GM23338 (cell line): ENCODE results near the gene MEIOC. TPM values are rescaled to one million over a fixed set of nuclear protein-coding genes. Genes with fewer than 3 reads are reported as not detected.

Experiments
- ATAC-seq: fragments of 200-7000 bp; cut with Tn5 transposase; 3 replicates; pipeline ENCODE4 v1.9.1; 2020
- DNase-seq: peaks from one replicate; pipeline ENCODE4 v3.0.0-alpha.2; 2015; ENCODE audit warnings: low spot score
- H2AFZ ChIP-seq: fragments of 200-600 bp; sonication (generic); 2 replicates; pipeline ENCODE4 v1.8.0; 2016; ENCODE audit warnings: antibody characterized with exemption, mild to moderate bottlenecking, moderate library complexity
- H3F3A ChIP-seq: fragments of 200-600 bp; sonication (generic); replicated peaks from 2 replicates; pipeline ENCODE4 v1.8.0; 2017; ENCODE audit warnings: antibody characterized with exemption, mixed run types, low read depth
- H3K27ac ChIP-seq: fragments of 200-600 bp; sonication (generic); 2 replicates; pipeline ENCODE4 v1.6.1; 2016; ENCODE audit warnings: low read depth
- H3K27me3 ChIP-seq: fragments of 200-600 bp; sonication (generic); 2 replicates; pipeline ENCODE4 v1.8.0; 2016; ENCODE audit warnings: mild to moderate bottlenecking, mixed run types, moderate library complexity; ENCODE audit not compliant: insufficient read depth
- H3K36me3 ChIP-seq: fragments of 200-600 bp; sonication (generic); 2 replicates; pipeline ENCODE4 v1.8.0; 2016; ENCODE audit warnings: mild to moderate bottlenecking; ENCODE audit not compliant: insufficient read depth
- H3K4me1 ChIP-seq: fragments of 200-600 bp; sonication (generic); 2 replicates; pipeline ENCODE4 v1.8.0; 2016; ENCODE audit warnings: mild to moderate bottlenecking, moderate library complexity; ENCODE audit not compliant: insufficient read depth
- H3K4me2 ChIP-seq: fragments of 200-600 bp; sonication (generic); 2 replicates; pipeline ENCODE4 v1.7.1; 2017; ENCODE audit warnings: mixed run types
- H3K4me3 ChIP-seq: fragments of 200-600 bp; sonication (generic); 2 replicates; pipeline ENCODE4 v1.6.1; 2016; ENCODE audit warnings: mixed run types
- H3K79me2 ChIP-seq: fragments of 200-600 bp; sonication (generic); replicated peaks from 2 replicates; pipeline ENCODE4 v1.8.0; 2017; ENCODE audit warnings: mild to moderate bottlenecking; ENCODE audit not compliant: insufficient read depth
- H3K9me2 ChIP-seq: fragments of 200-600 bp; sonication (generic); 2 replicates; pipeline ENCODE4 v1.8.0; 2017; ENCODE audit not compliant: insufficient read depth
- H4K20me1 ChIP-seq: fragments of 200-600 bp; sonication (generic); replicated peaks from 2 replicates; pipeline ENCODE4 v1.8.0; 2017; ENCODE audit warnings: mild to moderate bottlenecking; ENCODE audit not compliant: insufficient read depth
- H3K27ac Mint-ChIP-seq: 2 replicates; pipeline ENCODE4 v1.8.0; 2020; ENCODE audit warnings: inconsistent platforms, mild to moderate bottlenecking, moderate library complexity, mixed read lengths
- H3K27me3 Mint-ChIP-seq: 3 replicates; pipeline ENCODE4 v1.8.0; 2022; ENCODE audit warnings: low read depth, mild to moderate bottlenecking, moderate library complexity, mixed read lengths, inconsistent platforms; ENCODE audit not compliant: insufficient read depth, poor library complexity
- H3K36me3 Mint-ChIP-seq: 3 replicates; pipeline ENCODE4 v1.8.0; 2021; ENCODE audit warnings: low read depth, mild to moderate bottlenecking, inconsistent platforms, moderate library complexity, mixed read lengths
- H3K4me1 Mint-ChIP-seq: 3 replicates; pipeline ENCODE4 v1.8.0; 2020; ENCODE audit warnings: mild to moderate bottlenecking, inconsistent platforms, mixed read lengths
- H3K4me3 Mint-ChIP-seq: 3 replicates; pipeline ENCODE4 v1.8.0; 2021; ENCODE audit warnings: moderate library complexity, mild to moderate bottlenecking, inconsistent platforms, mixed read lengths
- H3K9me3 Mint-ChIP-seq: 3 replicates; pipeline ENCODE4 v1.8.0; 2020; ENCODE audit warnings: moderate library complexity, mild to moderate bottlenecking, inconsistent platforms, mixed read lengths
- EZH2phosphoT487 ChIP-seq: fragments of 200-600 bp; sonication (generic); IDR thresholded peaks from one replicate; pipeline ENCODE4 v1.8.1; 2018; ENCODE audit warnings: antibody characterized with exemption; ENCODE audit not compliant: unreplicated experiment
- NANOG ChIP-seq: IDR thresholded peaks from 2 replicates; pipeline ENCODE4 v1.6.1; 2016; ENCODE audit warnings: antibody characterized with exemption, borderline replicate concordance
- POLR2AphosphoS5 ChIP-seq: IDR thresholded peaks from 2 replicates; pipeline ENCODE4 v1.6.1; 2016; ENCODE audit warnings: antibody characterized with exemption, low read depth
- STAT1 ChIP-seq: IDR thresholded peaks from one replicate; pipeline ENCODE4 v1.6.1; 2016; ENCODE audit warnings: antibody characterized with exemption; ENCODE audit not compliant: unreplicated experiment
- ZNF114 ChIP-seq: fragments of 250-450 bp; sonication (Bioruptor Pico); IDR thresholded peaks from 2 replicates; pipeline ENCODE4 v1.5.0; 2020; ENCODE audit warnings: mild to moderate bottlenecking, moderate library complexity
- ZNF331 ChIP-seq: fragments of 250-450 bp; sonication (Bioruptor Pico); IDR thresholded peaks from 2 replicates; pipeline ENCODE4 v1.5.0; 2020; ENCODE audit warnings: low read depth, mild to moderate bottlenecking, moderate library complexity
- ZNF462 ChIP-seq: fragments of 250-450 bp; sonication (Bioruptor Pico); IDR thresholded peaks from 2 replicates; pipeline ENCODE4 v1.5.0; 2020; ENCODE audit warnings: mild to moderate bottlenecking, moderate library complexity
- polyA plus RNA-seq: library from polyadenylated mRNA; unstranded; fragments of >200 nt; fragmentation: Nextera tagmentation; extraction: Ambion mirVana; gene quantifications from 2 replicates; pipeline ENCODE4 v1.2.1, GENCODE V29; 2016
- total RNA-seq: library from RNA; depleted of rRNA; stranded (reverse); fragments of >200 nt; shearing (Covaris generic); gene quantifications from 2 replicates; pipeline ENCODE4 v1.2.3, GENCODE V29; 2014
- TF ChIP-seq, protein P1 (sequence below): IDR thresholded peaks from 2 replicates; pipeline ENCODE4 v1.6.1; 2016; ENCODE audit warnings: antibody characterized with exemption
- TF ChIP-seq, protein P2 (sequence below), 2 experiments: fragments of 200-600 bp in 1 of 2; sonication (generic) in 1 of 2; conservative IDR thresholded peaks; 2 replicates each; pipeline versions ENCODE4 v1.5.1 to v1.6.1; 2016 to 2017; ENCODE audit warnings: antibody characterized with exemption in 2 of 2, low read depth in 2 of 2, mild to moderate bottlenecking in 2 of 2, moderate library complexity in 1 of 2
- TF ChIP-seq, protein P3 (sequence below): IDR thresholded peaks from one replicate; pipeline ENCODE4 v1.6.1; 2018; ENCODE audit warnings: antibody characterized with exemption; ENCODE audit not compliant: unreplicated experiment

MEIOC gene
- total and polyA plus RNA-seq, 2 experiments from 2014 or later: 2.1 to 23.8 TPM

DNA sequence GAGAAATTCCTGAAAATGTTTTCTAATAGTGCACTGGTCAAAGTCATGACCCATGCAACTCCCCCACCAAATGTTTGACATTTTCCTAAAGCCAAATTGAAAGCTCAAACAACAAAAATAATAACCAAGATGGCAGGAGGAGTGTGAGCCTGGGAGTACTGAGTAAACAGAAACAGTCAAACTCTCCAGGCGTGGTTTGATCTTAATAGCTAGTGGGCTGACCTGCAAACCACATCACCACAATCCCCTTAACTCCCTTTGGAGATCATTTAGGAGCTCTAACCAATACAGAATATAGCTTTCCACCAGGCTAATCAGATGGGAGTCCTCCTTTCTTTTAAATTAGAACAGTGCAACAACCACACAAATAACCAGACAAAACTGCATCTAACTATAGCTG lies 19.2 kb upstream of the MEIOC start (continued):
- TF ChIP-seq ZNF462 (CRISPR knock-in tag): no peak

- DNase-seq (no peak), ATAC-seq (no peak)
- Mint-ChIP-seq H3K4me1 (no peaks in the 10 kb centered on the region), H3K36me3 (no peaks in the 10 kb centered on the region), H3K27me3 (peaks cover 5% of the 10 kb centered on the region), H3K27ac (no peak overlapping the region), H3K4me3 (no peak overlapping the region), H3K9me3 (no peaks in the 10 kb centered on the region)
- no peaks in the 10 kb centered on the region for H3K79me2 ChIP-seq
- no peaks in the 10 kb centered on the region for H3K27me3 ChIP-seq
- H4K20me1 ChIP-seq: no peaks in the 10 kb centered on the region
- H2AFZ ChIP-seq: no peak overlapping the region
- no peak overlapping the region for H3K27ac ChIP-seq
- H3K4me3 ChIP-seq: no peak overlapping the region
- no peaks in the 10 kb centered on the region for H3K4me1 ChIP-seq
- no peaks in the 10 kb centered on the region for H3F3A ChIP-seq
- no peaks in the 10 kb centered on the region for H3K9me2 ChIP-seq
- no peaks in the 10 kb centered on the region for H3K36me3 ChIP-seq
- no peak overlapping the region for H3K4me2 ChIP-seq
- TF ChIP-seq ZNF331 (CRISPR knock-in tag): no peak
- TF ChIP-seq EZH2phosphoT487: no peak
- TF ChIP-seq ZNF114 (CRISPR knock-in tag): no peak
- TF ChIP-seq, protein P1, sequence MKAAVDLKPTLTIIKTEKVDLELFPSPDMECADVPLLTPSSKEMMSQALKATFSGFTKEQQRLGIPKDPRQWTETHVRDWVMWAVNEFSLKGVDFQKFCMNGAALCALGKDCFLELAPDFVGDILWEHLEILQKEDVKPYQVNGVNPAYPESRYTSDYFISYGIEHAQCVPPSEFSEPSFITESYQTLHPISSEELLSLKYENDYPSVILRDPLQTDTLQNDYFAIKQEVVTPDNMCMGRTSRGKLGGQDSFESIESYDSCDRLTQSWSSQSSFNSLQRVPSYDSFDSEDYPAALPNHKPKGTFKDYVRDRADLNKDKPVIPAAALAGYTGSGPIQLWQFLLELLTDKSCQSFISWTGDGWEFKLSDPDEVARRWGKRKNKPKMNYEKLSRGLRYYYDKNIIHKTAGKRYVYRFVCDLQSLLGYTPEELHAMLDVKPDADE: no peak
- TF ChIP-seq STAT1: no peak
- TF ChIP-seq, protein P2, sequence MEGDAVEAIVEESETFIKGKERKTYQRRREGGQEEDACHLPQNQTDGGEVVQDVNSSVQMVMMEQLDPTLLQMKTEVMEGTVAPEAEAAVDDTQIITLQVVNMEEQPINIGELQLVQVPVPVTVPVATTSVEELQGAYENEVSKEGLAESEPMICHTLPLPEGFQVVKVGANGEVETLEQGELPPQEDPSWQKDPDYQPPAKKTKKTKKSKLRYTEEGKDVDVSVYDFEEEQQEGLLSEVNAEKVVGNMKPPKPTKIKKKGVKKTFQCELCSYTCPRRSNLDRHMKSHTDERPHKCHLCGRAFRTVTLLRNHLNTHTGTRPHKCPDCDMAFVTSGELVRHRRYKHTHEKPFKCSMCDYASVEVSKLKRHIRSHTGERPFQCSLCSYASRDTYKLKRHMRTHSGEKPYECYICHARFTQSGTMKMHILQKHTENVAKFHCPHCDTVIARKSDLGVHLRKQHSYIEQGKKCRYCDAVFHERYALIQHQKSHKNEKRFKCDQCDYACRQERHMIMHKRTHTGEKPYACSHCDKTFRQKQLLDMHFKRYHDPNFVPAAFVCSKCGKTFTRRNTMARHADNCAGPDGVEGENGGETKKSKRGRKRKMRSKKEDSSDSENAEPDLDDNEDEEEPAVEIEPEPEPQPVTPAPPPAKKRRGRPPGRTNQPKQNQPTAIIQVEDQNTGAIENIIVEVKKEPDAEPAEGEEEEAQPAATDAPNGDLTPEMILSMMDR (conservative IDR thresholded peaks at IDR 0.05; ENCODE audit: low read depth in 2 of 2): no peak
- TF ChIP-seq, protein P3, sequence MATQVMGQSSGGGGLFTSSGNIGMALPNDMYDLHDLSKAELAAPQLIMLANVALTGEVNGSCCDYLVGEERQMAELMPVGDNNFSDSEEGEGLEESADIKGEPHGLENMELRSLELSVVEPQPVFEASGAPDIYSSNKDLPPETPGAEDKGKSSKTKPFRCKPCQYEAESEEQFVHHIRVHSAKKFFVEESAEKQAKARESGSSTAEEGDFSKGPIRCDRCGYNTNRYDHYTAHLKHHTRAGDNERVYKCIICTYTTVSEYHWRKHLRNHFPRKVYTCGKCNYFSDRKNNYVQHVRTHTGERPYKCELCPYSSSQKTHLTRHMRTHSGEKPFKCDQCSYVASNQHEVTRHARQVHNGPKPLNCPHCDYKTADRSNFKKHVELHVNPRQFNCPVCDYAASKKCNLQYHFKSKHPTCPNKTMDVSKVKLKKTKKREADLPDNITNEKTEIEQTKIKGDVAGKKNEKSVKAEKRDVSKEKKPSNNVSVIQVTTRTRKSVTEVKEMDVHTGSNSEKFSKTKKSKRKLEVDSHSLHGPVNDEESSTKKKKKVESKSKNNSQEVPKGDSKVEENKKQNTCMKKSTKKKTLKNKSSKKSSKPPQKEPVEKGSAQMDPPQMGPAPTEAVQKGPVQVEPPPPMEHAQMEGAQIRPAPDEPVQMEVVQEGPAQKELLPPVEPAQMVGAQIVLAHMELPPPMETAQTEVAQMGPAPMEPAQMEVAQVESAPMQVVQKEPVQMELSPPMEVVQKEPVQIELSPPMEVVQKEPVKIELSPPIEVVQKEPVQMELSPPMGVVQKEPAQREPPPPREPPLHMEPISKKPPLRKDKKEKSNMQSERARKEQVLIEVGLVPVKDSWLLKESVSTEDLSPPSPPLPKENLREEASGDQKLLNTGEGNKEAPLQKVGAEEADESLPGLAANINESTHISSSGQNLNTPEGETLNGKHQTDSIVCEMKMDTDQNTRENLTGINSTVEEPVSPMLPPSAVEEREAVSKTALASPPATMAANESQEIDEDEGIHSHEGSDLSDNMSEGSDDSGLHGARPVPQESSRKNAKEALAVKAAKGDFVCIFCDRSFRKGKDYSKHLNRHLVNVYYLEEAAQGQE: no peak
- no peak for TF ChIP-seq NANOG
- TF ChIP-seq POLR2AphosphoS5: no peak
Measured at GRCh38 chr17:44642834-44643233, 13.4 kb upstream of the MEIOC start.
